ENCODE measurements around the gene GDPD5. TPM values are rescaled to one million over a fixed set of nuclear protein-coding genes. Genes with fewer than 3 reads are reported as not detected.

The GDPD5 gene
- total and polyA plus RNA-seq, 2 donors (not counting 1 experiment from before 2014, with no cell fraction given) = 59.1 to 102 TPM

DNA sequence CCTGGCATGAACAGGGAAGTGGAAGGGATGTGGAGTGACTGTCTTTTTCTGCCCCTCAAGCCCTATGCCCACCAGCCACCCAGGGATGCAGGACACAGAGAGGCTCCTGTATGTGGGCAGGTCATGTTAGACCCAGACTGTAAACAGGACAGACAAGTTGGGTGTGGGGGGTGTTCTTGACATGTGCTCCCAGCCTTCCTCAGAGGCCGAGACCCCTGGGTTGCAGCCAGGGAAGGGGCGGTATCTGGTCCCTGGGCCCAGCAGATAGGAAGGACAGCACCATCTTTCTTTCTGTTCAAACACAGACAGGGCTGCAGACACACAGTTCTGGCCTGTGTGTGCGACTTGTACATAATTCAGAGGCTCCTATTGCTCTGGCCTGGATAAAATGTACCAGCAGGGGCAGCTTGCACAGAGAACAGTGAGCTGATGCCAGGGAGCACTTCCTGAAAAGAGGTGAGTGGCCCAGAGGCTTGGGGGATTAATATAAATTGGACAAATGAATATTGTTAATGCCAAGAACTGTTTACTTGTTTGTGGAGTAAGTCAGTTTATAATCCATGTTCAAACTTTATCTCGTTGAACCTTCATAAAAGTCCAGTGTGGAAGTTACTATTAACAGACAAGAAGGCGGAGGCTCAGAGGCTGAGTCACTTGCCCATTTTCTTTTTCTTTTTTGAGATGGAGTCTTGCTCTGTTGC is 16.6 kb downstream of the GDPD5 start:
- H3K9me3 Mint-ChIP-seq (ENCODE audit: insufficient read depth) = no peaks in the 10 kb centered on the region
- no peaks in the 10 kb centered on the region for H3K27me3 Mint-ChIP-seq
- intact Hi-C loops (cut with micrococcal nuclease) = no loop called here
- Histone ChIP-seq H3K36me3 (replicated peaks in 1 of 2; ENCODE audit: control extremely low read depth in 1 of 2, control insufficient read depth in 1 of 2, extremely low read depth in 1 of 2, insufficient read depth in 2 of 2, low read length in 1 of 2) (peaks cover 0 to 7% of the 10 kb centered on the region in 2 experiments), H3K4me2 (replicated peaks; ENCODE audit: low read depth, low read length, poor library complexity, severe bottlenecking) (peak overlapping the region; percentile 68), H3K4me3 (ENCODE audit: control extremely low read depth in 1 of 5, extremely low read depth in 1 of 5, insufficient read depth in 1 of 5, low read depth in 2 of 5, low read length in 4 of 5) (peak overlapping the region in 2 of 5 experiments; percentile 0 to 13), H3K27me3 (replicated peaks in 1 of 4; ENCODE audit: control extremely low read depth in 1 of 4, control insufficient read depth in 3 of 4, insufficient read depth in 4 of 4, low read length in 3 of 4) (no peaks in the 10 kb centered on the region), H2AFZ (ENCODE audit: insufficient read depth, low read depth, low read length, poor library complexity, severe bottlenecking) (peak overlapping the region; percentile 52), H3K9ac (ENCODE audit: low read length) (peak overlapping the region; percentile 46), H3K4me1 (ENCODE audit: control insufficient read depth in 2 of 2, insufficient read depth in 2 of 2, low read length in 2 of 2) (peaks cover 25 to 43% of the 10 kb centered on the region in 2 donors), H3K9me3 (ENCODE audit: control extremely low read depth in 1 of 3, control insufficient read depth in 2 of 3, insufficient read depth in 1 of 3, low read length in 2 of 3) (no peaks in the 10 kb centered on the region), H3K27ac (ENCODE audit: low read length in 2 of 2) (peak overlapping the region; percentile 68 to 82), H3K79me2 (ENCODE audit: control insufficient read depth, insufficient read depth, low read length) (no peaks in the 10 kb centered on the region), H4K20me1 (ENCODE audit: control insufficient read depth, insufficient read depth, low read length, poor library complexity, severe bottlenecking) (no peaks in the 10 kb centered on the region)
- TF ChIP-seq, protein P1, sequence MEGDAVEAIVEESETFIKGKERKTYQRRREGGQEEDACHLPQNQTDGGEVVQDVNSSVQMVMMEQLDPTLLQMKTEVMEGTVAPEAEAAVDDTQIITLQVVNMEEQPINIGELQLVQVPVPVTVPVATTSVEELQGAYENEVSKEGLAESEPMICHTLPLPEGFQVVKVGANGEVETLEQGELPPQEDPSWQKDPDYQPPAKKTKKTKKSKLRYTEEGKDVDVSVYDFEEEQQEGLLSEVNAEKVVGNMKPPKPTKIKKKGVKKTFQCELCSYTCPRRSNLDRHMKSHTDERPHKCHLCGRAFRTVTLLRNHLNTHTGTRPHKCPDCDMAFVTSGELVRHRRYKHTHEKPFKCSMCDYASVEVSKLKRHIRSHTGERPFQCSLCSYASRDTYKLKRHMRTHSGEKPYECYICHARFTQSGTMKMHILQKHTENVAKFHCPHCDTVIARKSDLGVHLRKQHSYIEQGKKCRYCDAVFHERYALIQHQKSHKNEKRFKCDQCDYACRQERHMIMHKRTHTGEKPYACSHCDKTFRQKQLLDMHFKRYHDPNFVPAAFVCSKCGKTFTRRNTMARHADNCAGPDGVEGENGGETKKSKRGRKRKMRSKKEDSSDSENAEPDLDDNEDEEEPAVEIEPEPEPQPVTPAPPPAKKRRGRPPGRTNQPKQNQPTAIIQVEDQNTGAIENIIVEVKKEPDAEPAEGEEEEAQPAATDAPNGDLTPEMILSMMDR (IDR thresholded peaks at IDR 0.05) = peak; percentile 9
- TF ChIP-seq EZH2 (IDR thresholded peaks at IDR 0.05; ENCODE audit: borderline replicate concordance, insufficient read depth, low read depth, low read length, poor library complexity, severe bottlenecking) = no peak
- ATAC-seq (ENCODE audit: low read depth) (no peak), DNase-seq (no peak)
- 98% methylated on average over 4 of the region's 5 CpGs for WGBS (ENCODE audit: insufficient coverage)
- H3K4me1 Mint-ChIP-seq = peaks cover 52% of the 10 kb centered on the region
- H3K27ac Mint-ChIP-seq = peak overlapping the region; percentile 97
- peak overlapping the region; percentile 81 for H3K4me3 Mint-ChIP-seq
- ChIA-PET CTCF (no interaction called here), POLR2A (interaction anchor here (2.7 kb wide), 1 partner anchor 9 kb away, joined by 9 read pairs; no protein-coding TSS in a partner anchor)

DNA sequence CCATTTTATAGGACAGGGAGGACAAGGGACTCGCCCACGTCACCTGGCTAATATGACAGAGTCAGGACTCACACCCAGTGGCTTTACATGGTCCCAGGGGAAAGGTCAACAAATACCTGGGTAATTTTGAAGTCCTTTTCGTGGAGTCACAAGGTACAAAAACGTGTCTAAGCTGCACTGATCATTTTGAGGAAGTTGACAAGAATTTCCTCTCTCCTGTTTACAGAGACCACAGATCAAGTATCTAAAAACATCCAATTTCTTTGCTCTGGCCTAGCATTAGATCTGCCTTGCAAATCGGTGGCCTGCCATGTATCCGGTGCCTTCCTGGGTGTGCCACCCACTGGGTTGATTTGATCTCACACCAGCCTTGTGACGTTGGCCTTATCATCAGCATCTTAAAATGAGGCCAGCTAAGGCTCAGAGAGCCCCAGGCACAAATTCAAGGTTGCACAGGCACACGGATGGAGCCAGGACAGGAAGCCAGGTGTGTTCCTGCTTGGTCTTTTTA is 17.6 kb downstream of the GDPD5 start:
- ChIA-PET POLR2A (interaction anchor here (0.6 to 2.7 kb wide), 4 partner anchors 9 to 32 kb away, joined by 3 to 9 read pairs (median 4); no protein-coding TSS in a partner anchor), CTCF (interaction anchor here (0.8 to 1.9 kb wide), 6 partner anchors 11 to 121 kb away, joined by 3 to 7 read pairs (median 4); no protein-coding TSS in a partner anchor)
- WGBS (ENCODE audit: insufficient coverage) = 7% methylated on average over 5 of the region's 8 CpGs
- Mint-ChIP-seq H3K27me3 (no peaks in the 10 kb centered on the region), H3K4me1 (peaks cover 58% of the 10 kb centered on the region), H3K4me3 (peak overlapping the region; percentile 81), H3K27ac (peak overlapping the region; percentile 97), H3K9me3 (ENCODE audit: insufficient read depth) (no peaks in the 10 kb centered on the region)
- H3K27ac ChIP-seq (ENCODE audit: low read length in 2 of 2) = peak overlapping the region; percentile 68 to 82
- H3K79me2 ChIP-seq (ENCODE audit: control insufficient read depth, insufficient read depth, low read length) = no peaks in the 10 kb centered on the region
- ATAC-seq (ENCODE audit: low read depth) (peak; percentile 86), DNase-seq (peak; percentile 82)
- no peaks in the 10 kb centered on the region for H3K9me3 ChIP-seq (ENCODE audit: control extremely low read depth in 1 of 3, control insufficient read depth in 2 of 3, insufficient read depth in 1 of 3, low read length in 2 of 3)
- H4K20me1 ChIP-seq (ENCODE audit: control insufficient read depth, insufficient read depth, low read length, poor library complexity, severe bottlenecking) = no peaks in the 10 kb centered on the region
- TF ChIP-seq, protein P1 (IDR thresholded peaks at IDR 0.05) = no peak
- no peak for TF ChIP-seq EZH2 (IDR thresholded peaks at IDR 0.05; ENCODE audit: borderline replicate concordance, insufficient read depth, low read depth, low read length, poor library complexity, severe bottlenecking)
- H3K4me1 ChIP-seq (ENCODE audit: control insufficient read depth in 2 of 2, insufficient read depth in 2 of 2, low read length in 2 of 2) = peaks cover 25 to 49% of the 10 kb centered on the region in 2 donors
- no peaks in the 10 kb centered on the region for H3K27me3 ChIP-seq (replicated peaks in 1 of 4; ENCODE audit: control extremely low read depth in 1 of 4, control insufficient read depth in 3 of 4, insufficient read depth in 4 of 4, low read length in 3 of 4)
- peak overlapping the region in 2 of 5 experiments; percentile 0 to 13 for H3K4me3 ChIP-seq (ENCODE audit: control extremely low read depth in 1 of 5, extremely low read depth in 1 of 5, insufficient read depth in 1 of 5, low read depth in 2 of 5, low read length in 4 of 5)
- peaks cover 0 to 7% of the 10 kb centered on the region in 2 experiments for H3K36me3 ChIP-seq (replicated peaks in 1 of 2; ENCODE audit: control extremely low read depth in 1 of 2, control insufficient read depth in 1 of 2, extremely low read depth in 1 of 2, insufficient read depth in 2 of 2, low read length in 1 of 2)
- H3K4me2 ChIP-seq (replicated peaks; ENCODE audit: low read depth, low read length, poor library complexity, severe bottlenecking) = peak overlapping the region; percentile 68
- H2AFZ ChIP-seq (ENCODE audit: insufficient read depth, low read depth, low read length, poor library complexity, severe bottlenecking) = peak overlapping the region; percentile 52
- peak overlapping the region; percentile 46 for H3K9ac ChIP-seq (ENCODE audit: low read length)
- intact Hi-C loops (cut with micrococcal nuclease) = loop anchor here (1.0 kb wide), 2 partner anchors 9 to 17 kb away; partner anchors contain the start of gene GDPD5
